HCT116 (cell line): ENCODE measurements around the gene SMAD2.

Source experiments
- ATF3 ChIP-seq: IDR thresholded peaks from 2 replicates; pipeline ENCODE4 v1.6.1; 2012
- CEBPB ChIP-seq: IDR thresholded peaks from 2 replicates; pipeline ENCODE4 v1.6.1; 2012; ENCODE audit warnings: low read depth
- CTCF ChIP-seq, 3 experiments: fragments of 200-600 bp in 1 of 3; sonication (generic) in 1 of 3; IDR thresholded peaks in 2 of 3; conservative IDR thresholded peaks in 1 of 3; 2 replicates each; pipeline ENCODE4 v1.5.1; 2012 to 2017; ENCODE audit warnings: low read depth in 2 of 3, low read length in 2 of 3, antibody characterized with exemption in 1 of 3, borderline replicate concordance in 1 of 3, control low read depth in 1 of 3, mild to moderate bottlenecking in 1 of 3, mixed read lengths in 1 of 3, mixed run types in 1 of 3, moderate library complexity in 1 of 3; ENCODE audit not compliant: insufficient read depth in 1 of 3
- ELF1 ChIP-seq: IDR thresholded peaks from 2 replicates; pipeline ENCODE4 v1.6.1; 2012; ENCODE audit warnings: low read depth, borderline replicate concordance
- EZH2 ChIP-seq: fragments of 200-600 bp; sonication (generic); IDR thresholded peaks from 2 replicates; pipeline ENCODE4 v1.6.1; 2017; ENCODE audit warnings: antibody characterized with exemption, mixed run types
- FOSL1 ChIP-seq: IDR thresholded peaks from 2 replicates; pipeline ENCODE4 v1.6.1; 2012; ENCODE audit warnings: low read depth
- POLR2A ChIP-seq: IDR thresholded peaks from 2 replicates; pipeline ENCODE4 v1.7.0; 2011; ENCODE audit warnings: borderline replicate concordance; ENCODE audit not compliant: insufficient read depth, insufficient read length; ENCODE audit errors: extremely low read depth
- POLR2AphosphoS5 ChIP-seq: IDR thresholded peaks from 2 replicates; pipeline ENCODE4 v1.6.1; 2011; ENCODE audit warnings: mild to moderate bottlenecking, low read depth, low read length, moderate library complexity
- REST ChIP-seq: IDR thresholded peaks from 2 replicates; pipeline ENCODE4 v1.6.1; 2012; ENCODE audit warnings: low read depth
- SIN3A ChIP-seq: IDR thresholded peaks from 2 replicates; pipeline ENCODE4 v1.6.1; 2012; ENCODE audit warnings: low read depth
- TCF7L2 ChIP-seq: IDR thresholded peaks from 2 replicates; pipeline ENCODE4 v1.7.0; 2011; ENCODE audit warnings: borderline replicate concordance, inconsistent platforms; ENCODE audit not compliant: insufficient read depth, insufficient read length; ENCODE audit errors: extremely low read depth
- YY1 ChIP-seq: IDR thresholded peaks from 2 replicates; pipeline ENCODE4 v1.6.1; 2011; ENCODE audit warnings: low read length, low read depth, moderate library complexity, mild to moderate bottlenecking; ENCODE audit not compliant: insufficient replicate concordance; ENCODE audit errors: extremely low read depth
- ZNF274 ChIP-seq: fragments of 200-500 bp; sonication (Bioruptor generic); IDR thresholded peaks from 2 replicates; pipeline ENCODE4 v1.6.1; 2014; ENCODE audit warnings: mild to moderate bottlenecking, low read depth, low read length, inconsistent platforms

- TF ChIP-seq CTCF (IDR thresholded peaks at IDR 0.05 in 2 of 3, conservative IDR thresholded peaks at IDR 0.05 in 1 of 3; ENCODE audit: borderline replicate concordance in 1 of 3, insufficient read depth in 1 of 3, low read depth in 2 of 3, low read length in 2 of 3) = no peak
- no peak for TF ChIP-seq REST
- TF ChIP-seq ELF1 = no peak
- TF ChIP-seq ZNF274 = no peak
- TF ChIP-seq EZH2 = no peak
- no peak for TF ChIP-seq FOSL1
- TF ChIP-seq CEBPB = no peak
- TF ChIP-seq YY1 = no peak
- TF ChIP-seq ATF3 = no peak
- TF ChIP-seq POLR2AphosphoS5 = no peak
- TF ChIP-seq SIN3A = no peak
- TF ChIP-seq TCF7L2 = no peak
- no peak for TF ChIP-seq POLR2A
These were observed 36.3 kb downstream of the SMAD2 start for GRCh38 chr18:47893939-47894699.
